ENCODE results near the gene DEPDC5.

GRCh38 chr22:31940506-31940905 lies 186.7 kb downstream of the DEPDC5 start:
- TF ChIP-seq CTCF (IDR thresholded peaks at IDR 0.05; ENCODE audit: insufficient read depth, low read depth, low read length) (no peak), EZH2 (IDR thresholded peaks at IDR 0.05; ENCODE audit: insufficient read depth, low read length) (no peak)
